Mesodermal cell (in vitro differentiated cells): ENCODE measurements around the gene NLK.

ENCODE experiments used
- H3K27ac ChIP-seq: 2 replicates; pipeline ENCODE4 v1.7.0; 2013; ENCODE audit warnings: mild to moderate bottlenecking, low read depth, low read length, moderate library complexity; ENCODE audit not compliant: severe bottlenecking
- H3K36me3 ChIP-seq: 2 replicates; pipeline ENCODE4 v1.7.1; 2013; ENCODE audit warnings: mild to moderate bottlenecking, low read length, moderate library complexity; ENCODE audit not compliant: control insufficient read depth, insufficient read depth
- H3K4me1 ChIP-seq: one replicate; pipeline ENCODE4 v1.7.1; 2013; ENCODE audit warnings: mild to moderate bottlenecking, low read length; ENCODE audit not compliant: insufficient read depth, control insufficient read depth, poor library complexity, severe bottlenecking
- H3K4me3 ChIP-seq: 2 replicates; pipeline ENCODE4 v1.7.0; 2013; ENCODE audit warnings: low read length, control low read depth, mild to moderate bottlenecking; ENCODE audit not compliant: insufficient read depth, poor library complexity, severe bottlenecking; ENCODE audit errors: extremely low read depth
- H3K9me3 ChIP-seq: 2 replicates; pipeline ENCODE4 v1.7.1; 2013; ENCODE audit warnings: mild to moderate bottlenecking, low read length, moderate library complexity; ENCODE audit not compliant: control insufficient read depth
- WGBS, 2 experiments: methylation state at CpG; one replicate each; pipeline ENCODE4 v1.1.5; 2013; ENCODE audit warnings: missing lambda C conversion rate in 2 of 2; ENCODE audit not compliant: insufficient coverage in 2 of 2; 5-methylcytosine and 5-hydroxymethylcytosine counted together

Gene NLK

GRCh38 chr17:28049071-28049470 lies 6.6 kb downstream of the NLK start:
- Histone ChIP-seq H3K36me3 (peaks cover 28% of the 10 kb centered on the region), H3K9me3 (no peaks in the 10 kb centered on the region), H3K4me1 (peaks cover 19% of the 10 kb centered on the region), H3K27ac (no peak overlapping the region), H3K4me3 (no peak overlapping the region)
- WGBS, 2 experiments, result no CpG with 5 or more reads among the region's 1 CpG

- Histone ChIP-seq H3K27ac (no peak overlapping the region), H3K4me3 (no peak overlapping the region), H3K4me1 (peaks cover 16% of the 10 kb centered on the region), H3K9me3 (no peaks in the 10 kb centered on the region), H3K36me3 (peaks cover 15% of the 10 kb centered on the region)
- 100% methylated on average over 1 of the region's 3 CpGs; no CpG with 5 or more reads in 1 of the 2 experiments for whole genome bisulfite sequencing, 2 experiments
Observed at GRCh38 chr17:28053044-28053670, 10.7 kb downstream of the NLK start.

- Histone ChIP-seq H3K27ac (no peak overlapping the region), H3K36me3 (peaks cover 10% of the 10 kb centered on the region), H3K4me1 (peaks cover 19% of the 10 kb centered on the region), H3K4me3 (no peak overlapping the region), H3K9me3 (no peaks in the 10 kb centered on the region)
- WGBS, 2 experiments, result 100% methylated on average over 1 of the region's 2 CpGs; no CpG with 5 or more reads in 1 of the 2 experiments
Observed at GRCh38 chr17:28053725-28054124, 11.2 kb downstream of the NLK start.

- H3K27ac ChIP-seq, result peak overlapping the region; percentile 3
- no peaks in the 10 kb centered on the region for H3K36me3 ChIP-seq
- H3K4me3 ChIP-seq, result no peak overlapping the region
- H3K4me1 ChIP-seq, result peaks cover 19% of the 10 kb centered on the region
- WGBS, 2 experiments, result no CpG with 5 or more reads among the region's 2 CpGs
- H3K9me3 ChIP-seq, result no peaks in the 10 kb centered on the region
Observed at GRCh38 chr17:28055546-28056275, 13.2 kb downstream of the NLK start.

GRCh38 chr17:28056276-28056620 lies 13.8 kb downstream of the NLK start:
- Histone ChIP-seq H3K27ac (peak overlapping the region; percentile 3), H3K4me3 (no peak overlapping the region), H3K4me1 (peaks cover 19% of the 10 kb centered on the region), H3K9me3 (no peaks in the 10 kb centered on the region), H3K36me3 (no peaks in the 10 kb centered on the region)
- WGBS, 2 experiments, result 83% methylated on average over 1 to 2 of the region's 3 CpGs

- Histone ChIP-seq H3K4me3 (no peak overlapping the region), H3K27ac (no peak overlapping the region), H3K9me3 (no peaks in the 10 kb centered on the region), H3K36me3 (no peaks in the 10 kb centered on the region), H3K4me1 (peaks cover 14% of the 10 kb centered on the region)
- 100% methylated on average over 1 of the region's 1 CpG for WGBS, 2 experiments
Observed at GRCh38 chr17:28057731-28058246, 15.3 kb downstream of the NLK start.

GRCh38 chr17:28059675-28060074 lies 17.2 kb downstream of the NLK start:
- no peaks in the 10 kb centered on the region for H3K9me3 ChIP-seq
- no peak overlapping the region for H3K27ac ChIP-seq
- no peaks in the 10 kb centered on the region for H3K36me3 ChIP-seq
- WGBS, 2 experiments, result no CpG with 5 or more reads among the region's 1 CpG
- peaks cover 12% of the 10 kb centered on the region for H3K4me1 ChIP-seq
- H3K4me3 ChIP-seq, result no peak overlapping the region

- Histone ChIP-seq H3K9me3 (peaks cover under 1% of the 10 kb centered on the region), H3K36me3 (peaks cover 5% of the 10 kb centered on the region), H3K4me1 (peaks cover 10% of the 10 kb centered on the region), H3K27ac (no peak overlapping the region), H3K4me3 (no peak overlapping the region)
- WGBS, 2 experiments, result 77 to 92% methylated on average over 2 of the region's 2 CpGs
Observed at GRCh38 chr17:28065706-28066105, 23.2 kb downstream of the NLK start.

GRCh38 chr17:28069061-28069460 lies 26.6 kb downstream of the NLK start:
- H3K4me1 ChIP-seq, result peaks cover 10% of the 10 kb centered on the region
- peaks cover 7% of the 10 kb centered on the region for H3K36me3 ChIP-seq
- no peak overlapping the region for H3K4me3 ChIP-seq
- H3K9me3 ChIP-seq, result peaks cover 8% of the 10 kb centered on the region
- H3K27ac ChIP-seq, result no peak overlapping the region
- WGBS, 2 experiments, result no CpG with 5 or more reads among the region's 1 CpG

GRCh38 chr17:28071179-28071578 lies 28.7 kb downstream of the NLK start:
- Histone ChIP-seq H3K36me3 (peaks cover 7% of the 10 kb centered on the region), H3K9me3 (peaks cover 8% of the 10 kb centered on the region), H3K27ac (no peak overlapping the region), H3K4me3 (no peak overlapping the region), H3K4me1 (no peaks in the 10 kb centered on the region)
- no CpG with 5 or more reads among the region's 1 CpG for WGBS, 2 experiments
